AML-193 (cell line): Measurements from ENCODE around the gene CHRND.

Source experiments
- DNase-seq, 2 experiments: peaks; one replicate each; lab custom pipeline; 2025; lab: John Stamatoyannopoulos, UW

CHRND gene

DNA sequence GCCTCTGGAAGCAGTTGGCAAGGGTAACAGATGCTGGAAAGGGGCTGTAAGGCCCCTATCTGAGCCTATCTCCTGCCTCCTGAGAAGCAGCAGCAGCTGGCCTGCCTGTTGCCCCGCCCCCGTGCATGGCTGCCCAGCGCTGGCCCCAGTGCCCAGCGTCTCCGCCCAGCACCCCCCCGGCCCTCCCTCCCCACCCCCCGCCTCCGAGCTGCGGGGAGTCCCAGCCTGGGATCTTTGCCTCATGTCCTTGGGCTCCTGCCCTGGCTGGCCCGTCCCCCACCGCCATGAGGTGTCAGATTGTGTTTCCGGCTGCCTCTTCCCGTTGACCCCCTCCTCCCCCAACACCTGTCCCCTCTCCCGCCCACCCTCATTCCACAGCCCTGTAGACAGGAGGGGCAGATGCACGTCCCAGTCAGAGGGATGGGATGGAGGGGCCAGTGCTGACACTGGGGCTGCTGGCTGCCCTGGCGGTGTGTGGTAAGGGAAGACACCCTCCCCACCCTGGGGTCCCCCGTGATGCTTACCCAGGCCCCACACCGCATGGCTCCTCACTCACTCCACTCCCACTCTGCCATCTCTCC, at the start of gene CHRND:
Gene CHRND (plus strand): TSS at position 370 of the 581 bp plus-strand sequence. CDS start 56 bp downstream, at position 426.
- DNase-seq, result no peak

DNA sequence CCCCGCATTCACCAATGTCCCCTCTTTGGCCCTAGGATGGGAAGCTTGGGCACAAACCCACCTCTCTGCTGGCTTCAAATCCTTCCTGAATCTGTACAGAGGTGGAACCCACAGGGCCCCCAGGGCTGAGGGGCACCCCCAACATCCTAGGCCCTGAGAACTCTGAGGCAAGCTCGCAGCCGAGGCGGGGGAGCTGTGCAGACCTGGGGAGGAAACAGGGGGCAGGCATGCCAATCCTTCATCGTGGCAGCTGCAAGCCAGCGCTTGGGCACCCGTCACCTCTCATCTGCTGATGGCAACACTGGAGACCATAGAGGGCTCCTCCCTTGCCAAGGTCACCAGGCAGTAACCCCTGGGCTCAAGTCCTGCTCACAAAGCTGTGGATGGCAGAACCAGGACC, 49.2 kb upstream of the CHRND start:
- DNase-seq, result no peak

DNA sequence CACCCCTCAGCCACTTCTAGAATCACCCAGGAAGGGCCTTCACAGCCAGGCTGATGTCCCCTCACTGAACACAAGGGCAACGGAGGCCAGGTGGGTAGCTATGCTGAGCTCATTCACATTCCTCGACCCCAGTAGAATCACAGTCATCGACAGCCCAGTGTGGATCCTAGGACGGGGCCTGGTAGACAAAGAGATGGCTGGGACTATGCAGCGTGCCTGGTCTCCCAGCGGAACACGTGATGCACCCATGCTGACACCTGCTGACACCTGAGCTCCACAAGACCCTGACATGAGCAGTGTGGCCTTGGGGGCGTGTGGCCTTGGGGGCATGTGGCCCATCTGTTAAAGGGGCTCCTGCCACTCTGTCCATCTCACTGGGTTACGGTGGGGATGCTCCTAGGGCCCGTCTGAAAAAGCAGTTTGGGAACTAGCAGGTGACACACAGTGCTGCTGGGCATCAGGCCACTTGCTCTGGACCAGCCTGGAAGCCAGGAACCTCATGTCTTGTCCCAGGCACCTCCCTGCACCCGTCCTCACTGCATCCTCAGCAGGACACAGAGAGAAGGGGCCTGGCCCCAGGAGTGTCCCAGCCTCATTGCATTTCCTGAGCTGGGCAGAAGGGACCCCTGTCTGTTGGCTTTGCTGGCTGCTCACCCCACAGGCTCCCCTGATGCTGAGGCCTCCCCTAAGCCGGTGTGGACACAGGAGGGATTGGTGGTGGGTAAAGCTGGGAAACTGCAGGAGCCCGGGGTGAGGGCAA, 48.0 kb upstream of the CHRND start:
- no peak for DNase-seq

DNA sequence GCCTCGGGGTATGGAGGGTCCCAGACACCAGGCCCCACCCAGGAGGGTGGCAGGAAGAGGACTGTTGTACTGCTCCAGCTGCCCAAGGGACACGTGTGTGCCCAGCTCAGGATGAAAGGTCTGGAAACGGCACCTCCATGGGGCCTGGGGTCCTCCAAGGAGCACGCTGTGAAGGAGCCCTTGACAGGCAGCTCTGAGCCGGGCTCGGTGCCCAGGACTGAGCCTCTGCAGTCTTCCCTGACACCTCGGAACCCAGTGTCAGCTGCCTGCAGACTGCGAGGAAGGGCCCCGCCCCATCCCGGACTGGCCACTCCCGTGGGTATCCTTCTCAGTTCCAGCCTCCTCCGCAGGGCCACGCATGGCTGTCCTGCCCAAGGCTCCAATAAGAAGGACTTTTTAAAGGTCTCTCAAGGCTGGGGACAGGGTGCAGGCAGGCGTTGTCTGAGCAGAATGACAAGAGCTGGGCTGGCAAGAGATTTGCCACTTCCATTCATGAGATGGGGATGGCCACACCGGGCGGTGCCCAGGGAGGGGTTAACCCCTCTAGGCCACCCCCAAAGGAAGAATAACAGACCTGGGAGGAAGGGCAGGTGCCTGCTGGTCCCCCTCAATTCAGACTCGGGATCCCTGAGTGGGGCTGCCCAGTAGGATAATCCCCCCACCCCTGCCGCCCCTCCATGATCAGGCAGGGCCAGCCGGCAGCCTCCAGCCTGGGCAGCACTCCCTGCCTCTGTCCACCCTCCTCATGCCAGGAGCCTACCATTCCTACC, 47.2 kb upstream of the CHRND start:
- no peak for DNase-seq

DNA sequence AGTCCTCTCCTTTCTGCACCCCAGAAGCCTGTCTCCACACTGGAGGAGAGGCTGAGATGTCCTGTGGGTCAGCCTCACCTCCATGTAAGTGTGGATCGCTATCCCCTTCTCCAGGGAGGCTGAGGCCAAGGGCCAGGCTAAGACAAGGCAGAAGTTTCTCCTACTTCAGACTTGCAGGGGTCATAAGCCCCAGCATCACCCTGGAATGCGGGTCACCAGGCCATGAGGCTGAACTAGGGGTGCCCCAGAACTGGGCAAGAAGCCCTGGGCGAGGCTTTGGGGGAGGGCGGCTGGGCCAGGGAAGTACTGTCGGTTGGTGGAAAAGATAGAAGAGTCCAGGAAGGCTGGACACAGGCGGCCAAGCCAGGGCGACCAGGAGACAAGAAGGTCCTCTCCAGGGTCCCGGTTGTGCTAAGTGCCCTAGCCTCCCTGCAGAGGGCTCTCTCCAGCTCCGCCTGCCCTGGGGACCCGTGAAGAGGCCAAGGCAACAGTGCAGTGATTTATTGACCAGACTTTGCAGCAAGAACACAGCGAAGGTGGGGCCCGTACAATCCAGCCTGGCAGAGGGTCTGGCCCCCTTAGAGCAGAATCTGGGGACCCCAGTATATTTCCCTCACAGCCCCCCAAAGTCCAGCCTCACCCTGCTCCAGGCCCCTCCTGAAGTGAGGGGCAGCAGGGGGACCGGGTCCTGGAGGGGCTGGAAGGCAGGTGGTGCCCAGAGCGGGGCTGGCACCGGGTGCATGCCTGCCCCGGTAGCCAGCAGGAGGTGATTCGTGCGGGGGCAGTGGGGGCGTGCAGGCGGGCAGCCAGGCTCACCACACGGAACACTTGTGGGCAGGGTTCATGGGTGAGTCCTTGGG, 46.4 kb upstream of the CHRND start:
- no peak for DNase-seq

DNA sequence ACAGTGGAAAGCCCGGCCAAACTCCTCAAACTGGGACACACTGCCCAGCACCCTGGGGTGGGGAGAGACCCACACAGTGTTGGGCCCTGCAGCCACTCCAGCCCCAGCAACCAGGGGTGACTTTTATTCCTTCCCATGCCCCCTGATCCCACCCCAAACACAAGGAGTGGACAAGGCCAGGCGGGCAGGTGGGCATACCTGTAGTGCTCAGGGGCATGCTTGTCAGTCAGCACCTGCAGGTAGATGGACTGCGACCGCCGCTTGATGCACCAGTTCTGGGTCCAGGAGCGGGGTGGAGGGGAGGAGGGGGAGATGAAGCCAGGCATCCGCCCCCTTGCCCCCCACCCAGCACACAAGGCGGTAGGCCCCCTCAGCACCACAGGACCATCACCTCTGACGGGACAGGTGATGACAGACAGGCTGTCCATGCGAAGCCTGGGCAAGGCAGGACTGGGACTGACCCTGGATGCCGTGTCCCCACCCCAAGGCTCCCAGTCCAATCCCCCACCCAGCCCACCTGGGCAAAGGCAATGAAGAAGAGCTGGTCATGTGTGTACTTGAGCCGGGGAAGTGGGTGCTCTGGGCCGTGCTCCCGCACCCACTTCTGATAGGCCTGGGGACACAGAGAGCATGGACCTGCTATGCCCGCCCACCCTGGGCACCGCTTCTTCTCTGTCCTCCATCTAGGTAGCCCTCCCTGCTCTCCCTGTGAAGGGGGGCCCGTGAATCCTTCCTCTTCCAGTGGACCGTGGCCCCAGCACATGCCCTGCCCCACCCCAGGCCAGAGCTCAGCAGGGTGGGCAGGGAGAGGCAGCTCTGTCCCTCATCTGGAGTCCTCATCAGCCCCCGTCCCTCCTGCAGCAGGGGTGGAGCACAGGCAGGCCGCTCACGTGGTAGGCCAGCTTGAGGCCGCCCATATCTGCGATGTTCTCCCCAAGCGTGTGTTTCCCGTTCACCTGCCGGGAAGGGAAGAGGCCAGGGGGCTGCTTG, 45.5 kb upstream of the CHRND start:
- DNase-seq, result no peak

DNA sequence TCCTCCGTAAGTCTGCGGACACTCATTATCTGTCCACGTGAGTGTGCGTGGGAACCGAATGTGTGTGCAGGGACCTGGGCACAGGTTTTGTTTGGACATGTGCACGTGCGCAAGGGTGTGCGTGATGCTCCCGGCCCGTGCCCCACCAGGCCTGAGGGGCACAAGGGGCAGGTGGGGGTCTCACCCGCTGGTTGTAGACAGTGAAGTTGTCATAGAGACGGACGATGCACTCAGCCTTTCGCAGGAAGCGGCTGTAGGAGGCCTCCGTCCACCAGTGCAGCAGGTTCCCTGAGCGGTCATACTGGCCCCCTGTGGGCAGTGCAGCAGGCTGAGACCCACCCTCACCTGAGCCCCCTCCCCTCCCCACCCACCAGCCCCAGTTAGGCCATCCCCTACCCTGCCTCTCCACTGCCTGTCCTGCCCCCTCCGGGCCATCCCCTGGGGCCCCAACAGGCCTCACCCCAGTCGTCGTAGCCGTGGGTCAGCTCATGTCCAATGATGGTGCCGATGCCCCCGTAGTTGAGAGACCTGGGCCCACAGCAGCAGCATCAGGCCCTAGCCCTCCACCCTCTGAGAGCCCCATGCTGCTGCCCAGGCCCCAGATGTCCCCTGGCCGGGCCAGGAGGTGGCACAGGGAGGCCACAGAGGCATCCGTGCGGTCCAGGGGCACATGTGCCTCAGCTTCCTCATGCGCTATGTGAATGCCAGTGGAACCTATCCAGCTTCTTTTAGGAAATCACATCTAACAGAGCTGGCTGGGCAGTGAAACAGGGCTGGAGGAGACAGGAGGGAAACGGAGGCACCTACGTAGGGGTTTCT, 44.4 kb upstream of the CHRND start:
- DNase-seq, result no peak

DNA sequence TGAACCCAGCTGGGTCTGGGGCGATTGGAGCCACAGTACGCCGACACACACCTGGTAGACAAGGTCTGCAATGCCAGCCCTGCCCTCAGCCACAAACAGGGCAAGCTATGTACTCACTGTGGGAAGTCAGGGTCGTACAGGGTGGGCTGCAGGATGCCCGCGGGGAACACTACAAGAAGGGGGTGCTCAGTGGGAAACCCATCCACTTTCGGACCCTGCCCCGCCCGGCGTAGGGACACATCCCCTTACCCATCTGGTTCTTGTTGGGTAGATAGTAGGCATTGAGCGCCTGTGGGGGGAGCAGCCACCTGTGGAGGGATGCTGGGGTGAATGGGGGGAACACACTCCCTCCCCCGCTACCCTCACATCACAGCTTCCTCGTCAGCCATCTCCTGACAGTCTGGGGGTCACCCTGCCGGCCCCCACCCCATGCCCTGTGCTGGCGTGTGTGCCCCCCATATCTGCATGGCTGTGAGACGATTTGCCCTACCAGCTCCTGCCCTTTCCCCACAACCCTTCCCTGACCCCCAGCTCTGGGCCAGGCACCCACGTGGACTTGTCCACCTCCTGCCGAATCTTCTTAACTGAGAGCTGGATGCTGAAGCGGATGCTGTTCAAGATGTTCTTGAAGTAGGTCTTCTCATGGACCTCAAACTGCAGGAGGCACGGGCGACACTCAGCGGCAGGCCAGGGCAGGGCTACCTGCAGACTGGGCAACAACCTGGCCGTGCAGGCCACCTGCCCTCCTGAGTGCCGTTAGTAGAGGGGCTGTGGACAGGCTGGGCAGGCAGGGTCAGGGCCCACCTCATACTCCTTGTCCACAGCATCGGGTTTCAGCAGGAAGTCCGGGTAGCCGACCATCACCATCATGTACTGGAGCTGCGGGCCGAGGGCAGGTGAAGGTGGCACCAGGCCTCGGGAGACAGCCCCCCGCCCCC, 43.4 kb upstream of the CHRND start:
- no peak for DNase-seq

DNA sequence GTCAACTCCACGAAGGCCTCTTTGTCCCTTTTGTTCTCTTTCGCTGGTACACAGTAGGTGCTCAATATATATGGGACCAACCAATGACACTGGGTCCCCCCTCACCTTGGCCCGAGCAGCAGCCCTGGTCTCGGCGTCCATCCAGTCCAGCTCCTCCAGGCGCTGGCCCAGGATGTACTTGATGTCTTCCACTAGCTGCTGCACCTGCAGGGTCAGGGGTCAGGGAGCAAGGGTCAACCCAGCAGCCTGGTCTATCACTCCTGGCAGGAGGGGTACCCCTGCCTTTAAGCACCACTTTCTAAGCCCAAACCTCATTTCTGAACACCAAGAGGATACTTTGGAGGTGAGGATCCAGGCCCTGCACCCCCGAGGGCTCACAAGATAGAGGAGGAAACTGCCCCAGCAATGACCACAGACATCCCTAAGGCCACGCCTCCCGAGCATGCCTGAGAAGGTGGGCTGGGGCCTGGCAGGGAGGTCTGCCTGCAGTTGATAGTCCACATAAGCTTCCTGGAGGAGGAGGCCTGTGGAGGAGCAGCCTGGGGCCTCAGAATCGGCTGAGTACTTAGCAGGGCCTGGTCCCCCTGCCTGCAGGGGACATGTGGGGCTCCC, 42.5 kb upstream of the CHRND start:
- no peak for DNase-seq

DNA sequence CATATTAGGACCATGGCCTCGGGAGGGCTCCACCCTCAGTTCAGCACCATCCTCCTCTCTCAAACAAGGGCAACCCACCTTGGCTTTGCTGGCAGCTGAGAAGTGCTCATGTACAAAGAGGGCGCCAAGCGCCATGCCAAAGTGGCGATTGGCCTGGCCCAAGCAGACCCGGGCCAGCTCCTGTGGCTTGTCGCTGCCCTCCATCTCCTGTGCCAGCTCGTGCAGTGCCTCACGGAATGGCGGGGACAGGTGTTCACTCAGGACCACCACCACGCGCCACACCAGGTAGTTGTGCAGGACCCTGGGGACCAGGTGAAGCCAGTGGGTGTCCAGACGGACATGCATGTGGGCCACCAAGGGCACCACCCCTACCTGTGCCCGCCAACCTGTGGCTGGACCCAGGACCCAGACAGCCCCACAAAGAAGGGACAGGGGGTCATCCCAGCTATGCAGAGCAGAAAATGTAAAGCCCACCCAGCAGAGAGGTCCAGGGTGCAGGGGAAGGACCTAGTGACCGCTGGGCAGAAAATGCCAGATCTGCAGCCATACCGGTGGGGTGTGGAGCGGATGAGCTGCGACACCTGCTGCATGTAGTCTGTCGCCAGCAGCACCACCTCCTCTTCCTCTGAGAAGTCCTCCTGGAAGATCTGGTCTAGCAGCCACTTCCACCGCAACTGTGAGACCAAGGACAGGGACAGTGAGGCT, 41.9 kb upstream of the CHRND start:
- no peak for DNase-seq

DNA sequence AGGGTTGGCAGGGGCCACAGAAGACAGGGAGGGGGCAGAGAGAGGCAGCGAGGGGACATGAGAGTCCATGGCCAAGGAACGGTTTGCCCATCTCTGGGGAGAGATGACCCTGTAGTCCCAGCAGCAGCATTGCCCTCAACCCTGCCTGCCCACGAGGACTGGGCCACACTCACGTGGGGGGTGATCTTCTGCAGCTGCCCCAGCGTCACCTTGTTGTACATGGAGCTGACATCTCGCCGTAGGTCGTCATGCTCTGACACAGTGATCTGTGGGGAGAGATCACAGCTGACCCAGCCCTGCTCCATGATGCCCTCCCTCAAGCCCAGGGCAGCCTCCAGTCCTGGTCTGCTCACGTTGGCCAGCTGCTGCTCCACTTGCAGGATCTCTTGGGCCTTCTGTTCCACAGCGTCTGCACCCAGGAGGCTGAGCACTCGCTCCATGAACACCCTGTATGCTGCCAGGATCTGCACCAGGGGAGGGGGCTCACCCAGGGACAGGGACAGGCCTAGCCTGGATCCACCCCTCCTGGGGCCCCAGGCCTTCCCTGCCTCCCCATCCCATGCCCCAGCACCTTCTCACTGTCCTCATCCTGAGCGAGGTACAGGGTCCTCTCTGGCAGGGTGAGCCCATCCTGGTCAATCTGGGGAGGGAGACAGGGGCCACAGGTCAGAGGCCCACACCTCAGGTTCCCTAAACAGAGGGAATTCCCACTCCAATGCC, 41.2 kb upstream of the CHRND start:
- DNase-seq, result no peak

DNA sequence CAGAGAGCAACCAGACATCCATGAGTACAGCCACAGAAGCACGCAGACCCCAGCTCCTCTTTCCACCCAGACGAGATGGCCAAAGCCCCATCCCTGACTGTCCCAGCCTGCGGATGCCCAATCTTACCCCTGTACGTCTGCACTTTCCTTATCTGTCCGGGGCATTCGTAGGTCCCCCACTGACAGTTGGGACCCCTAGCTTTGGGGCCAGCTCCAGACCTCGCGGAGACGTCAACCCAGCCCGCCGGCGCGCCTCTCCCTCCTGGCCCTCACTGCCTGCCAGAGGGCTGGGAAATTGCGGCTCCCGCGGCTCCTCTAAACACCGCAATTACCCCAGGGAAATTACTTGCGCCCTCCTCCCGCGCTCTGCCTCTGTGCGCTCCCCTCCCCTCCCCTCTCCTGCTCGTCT, 40.6 kb upstream of the CHRND start:
- DNase-seq, result no peak

DNA sequence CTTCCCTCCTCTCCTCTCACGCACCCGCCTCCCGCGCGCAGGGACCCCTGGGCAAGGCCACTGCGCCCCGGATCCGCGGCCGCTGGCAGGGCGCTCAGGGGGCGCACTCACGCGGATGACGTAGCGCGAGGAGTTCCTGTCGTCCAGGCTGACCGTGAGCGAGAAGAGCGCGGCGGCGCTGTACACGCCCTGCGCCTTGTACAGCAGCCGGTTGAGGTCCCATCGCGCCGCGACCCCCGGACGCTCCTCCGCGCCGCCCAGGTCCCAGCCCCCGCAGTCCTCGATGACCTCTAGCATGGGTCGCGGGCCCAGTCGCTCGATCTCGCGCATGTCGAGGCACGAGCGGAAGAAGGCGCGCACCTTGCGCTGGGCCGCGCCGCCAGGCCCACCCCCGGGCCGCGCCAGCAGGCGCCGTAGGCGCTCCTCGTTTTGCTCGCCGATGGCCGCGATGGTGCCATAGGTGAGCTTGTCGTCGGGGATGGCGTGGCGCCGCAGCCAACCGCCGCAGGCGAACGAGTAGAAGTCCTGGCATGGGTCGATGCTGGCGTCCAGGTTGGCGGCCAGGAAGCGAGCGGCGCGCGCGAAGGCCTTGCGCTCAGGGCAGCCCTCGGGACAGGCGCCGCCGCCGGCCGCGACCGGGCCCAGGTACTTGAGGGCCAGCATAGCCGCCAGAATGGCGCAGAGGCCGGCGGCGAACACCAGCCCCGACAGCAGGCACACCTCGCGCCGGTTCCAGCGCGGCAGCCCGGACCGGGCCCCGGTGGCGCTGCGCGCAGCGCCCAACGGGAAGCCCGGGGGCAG, 40.0 kb upstream of the CHRND start:
- no peak for DNase-seq

DNA sequence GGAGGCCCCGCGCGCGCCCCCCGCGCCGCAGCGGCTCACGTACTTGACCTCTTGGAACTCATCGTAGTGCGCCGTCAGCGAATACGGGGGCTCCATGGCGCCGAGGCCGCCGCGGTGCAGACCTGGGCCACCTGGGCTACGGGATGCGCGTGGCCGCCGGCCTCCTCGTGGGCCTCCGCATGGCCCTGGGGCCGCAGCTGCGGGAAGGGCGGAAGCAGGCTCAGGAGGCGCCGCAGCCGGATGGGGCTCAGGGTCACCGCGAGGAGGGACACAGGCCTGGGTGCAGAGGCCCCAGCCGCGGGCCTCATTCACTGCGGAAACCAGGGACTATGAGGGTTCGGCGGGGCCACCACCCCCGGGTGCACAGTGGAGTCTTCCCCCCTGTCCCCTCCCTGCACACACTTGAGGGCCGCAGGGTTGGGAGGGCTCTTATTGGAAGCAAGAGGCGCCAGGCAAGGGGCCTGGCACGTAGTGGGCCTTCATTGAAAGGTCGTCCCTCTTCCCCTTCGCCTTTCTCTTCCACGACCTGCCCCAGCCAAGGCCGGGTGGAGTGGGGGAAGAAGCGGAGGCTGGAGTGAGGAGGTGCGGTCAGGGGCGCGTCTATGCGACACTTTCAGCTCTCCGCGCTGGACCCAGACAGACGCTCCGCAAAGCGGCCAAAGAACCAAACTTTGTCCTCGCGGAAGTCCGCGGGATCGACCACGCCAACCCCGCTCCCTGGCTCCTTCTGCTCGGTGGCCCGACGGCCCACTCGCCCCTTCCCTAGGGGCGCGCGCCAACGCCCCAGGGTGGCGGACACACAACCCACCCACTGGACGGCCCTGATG, 39.2 kb upstream of the CHRND start:
- no peak for DNase-seq

DNA sequence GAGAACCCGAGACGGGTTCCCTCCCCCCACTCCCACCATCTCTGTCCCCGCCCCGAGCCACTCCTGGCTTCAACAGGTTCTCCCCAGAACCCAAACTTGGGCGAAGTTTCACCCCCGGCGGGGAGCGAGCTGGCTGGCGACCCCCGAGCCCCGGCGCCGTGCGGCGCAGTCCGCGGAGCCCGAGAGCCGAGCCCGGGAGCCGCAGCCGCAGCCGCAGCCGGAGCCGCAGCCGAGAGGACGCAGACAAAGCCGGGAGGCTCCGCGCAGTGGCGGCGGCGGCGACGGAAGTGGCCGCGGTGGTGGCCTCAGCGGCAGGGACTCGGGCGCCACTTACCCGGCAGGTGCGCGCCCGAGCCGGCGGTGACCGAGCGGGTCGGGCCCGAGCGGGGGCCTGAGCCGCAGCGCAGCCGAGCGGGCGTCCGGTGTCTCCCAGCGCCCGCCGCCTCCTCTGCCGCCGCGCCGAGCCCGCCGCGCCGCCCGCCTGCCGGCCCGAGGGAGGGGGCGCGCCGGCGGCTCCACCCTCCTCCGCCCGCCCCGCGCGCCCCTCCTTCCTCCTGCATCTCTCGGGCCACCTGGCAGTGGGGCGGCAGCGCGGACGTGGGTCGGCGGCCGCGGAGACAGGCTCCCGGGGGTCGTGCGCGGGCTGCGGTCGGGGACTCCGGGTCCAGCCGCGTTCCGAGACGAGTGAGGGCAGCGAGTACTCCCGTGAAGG, 38.4 kb upstream of the CHRND start, which contains the start of gene ECEL1:
Gene ECEL1 (minus strand): TSS at position 450 of the 712 bp plus-strand sequence. CDS start 1,181 bp downstream, outside the sequence.
- DNase-seq, result no peak
